GM19328 (cell line): ENCODE results near the gene CD8B2.
"Not testable (repeated sequence)": the region's sequence is repeated elsewhere in the genome, so short reads cannot be mapped to it uniquely, and the experiment has no call there.

Experiments used
- ATAC-seq: cut with Tn5 transposase; IDR thresholded peaks from one replicate; pipeline ENCODE4 v1.9.1; 2021; ENCODE audit warnings: mild to moderate bottlenecking, moderate library complexity; ENCODE audit not compliant: unreplicated experiment

Gene CD8B2

GRCh38 chr2:106511476-106511901 lies 24.3 kb downstream of the CD8B2 start:
- not testable (repeated sequence) for ATAC-seq

GRCh38 chr2:106511934-106512333 lies 24.8 kb downstream of the CD8B2 start:
- ATAC-seq, result not testable (repeated sequence)

- ATAC-seq, result not testable (repeated sequence)
Observed at GRCh38 chr2:106513391-106513790, 26.2 kb downstream of the CD8B2 start.

GRCh38 chr2:106514827-106515226 lies 27.7 kb downstream of the CD8B2 start:
- ATAC-seq, result not testable (repeated sequence)

GRCh38 chr2:106516436-106516835 lies 29.3 kb downstream of the CD8B2 start:
- ATAC-seq, result no peak

GRCh38 chr2:106516864-106517263 lies 29.7 kb downstream of the CD8B2 start:
- ATAC-seq, result no peak

- no peak for ATAC-seq
Observed at GRCh38 chr2:106517329-106517728, 30.2 kb downstream of the CD8B2 start.

GRCh38 chr2:106519767-106520166 lies 32.6 kb downstream of the CD8B2 start:
- ATAC-seq, result no peak

- ATAC-seq, result no peak
Observed at GRCh38 chr2:106521016-106521415, 33.9 kb downstream of the CD8B2 start.

GRCh38 chr2:106523976-106524665 lies 37.0 kb downstream of the CD8B2 start:
- no peak for ATAC-seq

GRCh38 chr2:106530866-106531265 lies 43.7 kb downstream of the CD8B2 start:
- ATAC-seq, result no peak

- no peak for ATAC-seq
Observed at GRCh38 chr2:106531676-106532214, 44.6 kb downstream of the CD8B2 start.

GRCh38 chr2:106532236-106532635 lies 45.1 kb downstream of the CD8B2 start:
- ATAC-seq, result no peak

- no peak for ATAC-seq
Observed at GRCh38 chr2:106534471-106534870, 47.3 kb downstream of the CD8B2 start.

- ATAC-seq, result no peak
Observed at GRCh38 chr2:106536490-106536889, 49.3 kb downstream of the CD8B2 start.

- no peak for ATAC-seq
Observed at GRCh38 chr2:106537047-106537446, 49.9 kb downstream of the CD8B2 start.

GRCh38 chr2:106537791-106538191 lies 50.6 kb downstream of the CD8B2 start:
- ATAC-seq, result no peak

GRCh38 chr2:106540886-106541285 lies 53.7 kb downstream of the CD8B2 start:
- no peak for ATAC-seq

- no peak for ATAC-seq
Observed at GRCh38 chr2:106541333-106541732, 54.2 kb downstream of the CD8B2 start.

- ATAC-seq, result peak; percentile 86
Observed at GRCh38 chr2:106542746-106543359, 55.7 kb downstream of the CD8B2 start.

- no peak for ATAC-seq
Observed at GRCh38 chr2:106545007-106545406, 57.8 kb downstream of the CD8B2 start.

GRCh38 chr2:106546391-106546990 lies 59.3 kb downstream of the CD8B2 start:
- ATAC-seq, result no peak
